ENCODE measurements around the gene USP43.

DNA sequence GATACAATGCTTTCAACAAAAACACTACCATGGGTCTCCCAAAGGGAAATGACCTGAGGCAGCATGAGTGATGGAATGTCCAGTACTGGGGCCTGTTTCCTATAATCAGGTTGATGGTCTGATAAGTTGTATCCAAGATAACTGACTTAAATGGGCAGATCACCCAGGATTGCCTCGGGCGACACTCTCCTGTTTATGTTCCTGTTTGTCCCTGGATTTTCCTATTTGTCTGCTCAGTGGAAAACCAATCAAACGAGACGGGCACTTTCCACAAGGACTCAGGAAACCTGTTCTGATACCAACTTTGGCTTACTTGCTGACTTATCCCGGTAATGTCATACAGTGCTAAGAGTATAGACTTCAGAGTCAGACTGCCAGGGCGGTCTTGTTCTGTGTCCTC, 27.4 kb downstream of the USP43 start:
- TF ChIP-seq, protein P1, sequence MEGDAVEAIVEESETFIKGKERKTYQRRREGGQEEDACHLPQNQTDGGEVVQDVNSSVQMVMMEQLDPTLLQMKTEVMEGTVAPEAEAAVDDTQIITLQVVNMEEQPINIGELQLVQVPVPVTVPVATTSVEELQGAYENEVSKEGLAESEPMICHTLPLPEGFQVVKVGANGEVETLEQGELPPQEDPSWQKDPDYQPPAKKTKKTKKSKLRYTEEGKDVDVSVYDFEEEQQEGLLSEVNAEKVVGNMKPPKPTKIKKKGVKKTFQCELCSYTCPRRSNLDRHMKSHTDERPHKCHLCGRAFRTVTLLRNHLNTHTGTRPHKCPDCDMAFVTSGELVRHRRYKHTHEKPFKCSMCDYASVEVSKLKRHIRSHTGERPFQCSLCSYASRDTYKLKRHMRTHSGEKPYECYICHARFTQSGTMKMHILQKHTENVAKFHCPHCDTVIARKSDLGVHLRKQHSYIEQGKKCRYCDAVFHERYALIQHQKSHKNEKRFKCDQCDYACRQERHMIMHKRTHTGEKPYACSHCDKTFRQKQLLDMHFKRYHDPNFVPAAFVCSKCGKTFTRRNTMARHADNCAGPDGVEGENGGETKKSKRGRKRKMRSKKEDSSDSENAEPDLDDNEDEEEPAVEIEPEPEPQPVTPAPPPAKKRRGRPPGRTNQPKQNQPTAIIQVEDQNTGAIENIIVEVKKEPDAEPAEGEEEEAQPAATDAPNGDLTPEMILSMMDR (IDR thresholded peaks at IDR 0.05; ENCODE audit: insufficient read depth, low read depth, low read length) = no peak
- no peak for TF ChIP-seq EZH2 (IDR thresholded peaks at IDR 0.05; ENCODE audit: insufficient read depth, low read length)

All from astrocyte (in vitro differentiated cells and primary cell).